H1 (cell line): ENCODE data around the gene C2CD3. TPM values are rescaled to one million over a fixed set of nuclear protein-coding genes. Genes with fewer than 3 reads are reported as not detected.

Experiments used
- CTCF ChIA-PET: fragments of 300-600 bp; sonication (Branson Sonifier 250); formaldehyde crosslinking; loops from one replicate; lab custom pipeline; 2021; ENCODE audit not compliant: partially characterized antibody; lab: Charles Lee
- POLR2A ChIA-PET: fragments of 300-600 bp; sonication (Branson Sonifier 250); formaldehyde crosslinking; loops from one replicate; lab custom pipeline; 2021; ENCODE audit warnings: inconsistent platforms; ENCODE audit not compliant: partially characterized antibody; lab: Charles Lee
- DNase-seq, 2 experiments: peaks; one replicate each; pipeline versions ENCODE4 v3.0.0 to v3.0.0-alpha.2; 2010 to 2022; ENCODE audit warnings: low spot score in 2 of 2, low read depth in 1 of 2, mixed read lengths in 1 of 2
- FAIRE-seq: peaks from 2 replicates; lab custom pipeline; 2011; peaks lifted over from hg19 to GRCh38; lab: Jason Lieb, UNC
- H2AFZ ChIP-seq: 2 replicates; pipeline ENCODE4 v1.8.1; 2012; ENCODE audit warnings: low read length, inconsistent platforms
- H2AK5ac ChIP-seq: 2 replicates; pipeline ENCODE4 v1.6.1; 2013; ENCODE audit warnings: low read depth, low read length
- H2BK120ac ChIP-seq: replicated peaks from 2 replicates; pipeline ENCODE3; 2013; ENCODE audit warnings: low read depth, low read length, inconsistent platforms
- H2BK12ac ChIP-seq: 2 replicates; pipeline ENCODE4 v1.6.1; 2013; ENCODE audit warnings: low read depth, low read length
- H2BK15ac ChIP-seq: 2 replicates; pipeline ENCODE4 v1.6.1; 2013; ENCODE audit warnings: low read length
- H2BK20ac ChIP-seq: 2 replicates; pipeline ENCODE4 v1.6.1; 2013; ENCODE audit warnings: low read length
- H2BK5ac ChIP-seq: 2 replicates; pipeline ENCODE4 v1.6.1; 2013; ENCODE audit warnings: low read depth, low read length
- H3K14ac ChIP-seq: 2 replicates; pipeline ENCODE4 v1.6.1; 2013; ENCODE audit warnings: inconsistent platforms; ENCODE audit not compliant: insufficient read length
- H3K18ac ChIP-seq: 2 replicates; pipeline ENCODE4 v1.6.1; 2013; ENCODE audit warnings: low read length; ENCODE audit errors: extremely low read depth
- H3K23ac ChIP-seq: 2 replicates; pipeline ENCODE4 v1.6.1; 2013; ENCODE audit warnings: inconsistent platforms; ENCODE audit not compliant: insufficient read length
- H3K23me2 ChIP-seq: 2 replicates; pipeline ENCODE4 v1.6.1; 2013; ENCODE audit warnings: low read depth, low read length
- H3K27ac ChIP-seq: 2 replicates; pipeline ENCODE4 v1.6.1; 2011; ENCODE audit warnings: low read depth, low read length, inconsistent platforms
- H3K27me3 ChIP-seq, 4 experiments: replicated peaks in 1 of 4; 1 replicate in 1 of 4; 2 replicates in 3 of 4; pipeline versions ENCODE4 v1.6.1 to v1.8.1; 2011 to 2013; ENCODE audit warnings: low read length in 3 of 4, mild to moderate bottlenecking in 3 of 4, inconsistent platforms in 2 of 4, mixed read lengths in 2 of 4, moderate library complexity in 1 of 4; ENCODE audit not compliant: control insufficient read depth in 3 of 4, insufficient read depth in 3 of 4; ENCODE audit errors: extremely low read depth in 1 of 4
- H3K36me3 ChIP-seq, 4 experiments: 2 replicates each; pipeline versions ENCODE4 v1.6.1 to v1.8.1; 2011 to 2013; ENCODE audit warnings: mild to moderate bottlenecking in 4 of 4, low read length in 3 of 4, moderate library complexity in 2 of 4, control low read depth in 1 of 4, inconsistent platforms in 1 of 4; ENCODE audit not compliant: insufficient read depth in 4 of 4, control insufficient read depth in 2 of 4
- H3K4ac ChIP-seq: replicated peaks from 2 replicates; pipeline ENCODE3; 2013; ENCODE audit warnings: low read length, low read depth, mixed read lengths, inconsistent platforms; ENCODE audit not compliant: insufficient read length
- H3K4me1 ChIP-seq, 4 experiments: replicated peaks in 1 of 4; 1 replicate in 1 of 4; 2 replicates in 3 of 4; pipeline versions ENCODE4 v1.6.1 to v1.8.1; 2011 to 2013; ENCODE audit warnings: low read length in 3 of 4, inconsistent platforms in 2 of 4, mixed read lengths in 1 of 4; ENCODE audit not compliant: insufficient read depth in 4 of 4, control insufficient read depth in 3 of 4
- H3K4me2 ChIP-seq, 2 experiments: 2 replicates each; pipeline versions ENCODE4 v1.6.1 to v1.8.1; 2011 to 2013; ENCODE audit warnings: low read depth in 2 of 2, low read length in 2 of 2, control low read depth in 1 of 2, inconsistent platforms in 1 of 2, mild to moderate bottlenecking in 1 of 2; ENCODE audit not compliant: insufficient read depth in 1 of 2
- H3K4me3 ChIP-seq, 4 experiments: fragments of 200-600, 300-600 bp in 1 of 4; sonication (generic), shearing (Covaris generic), sonication (Bioruptor Twin) in 1 of 4; 2 replicates each; pipeline versions ENCODE4 v1.5.1 to v1.8.1; 2011 to 2016; ENCODE audit warnings: low read length in 4 of 4, low read depth in 3 of 4, control low read depth in 2 of 4, inconsistent platforms in 2 of 4, mild to moderate bottlenecking in 2 of 4, mixed read lengths in 1 of 4, moderate library complexity in 1 of 4; ENCODE audit not compliant: insufficient read depth in 2 of 4; ENCODE audit errors: extremely low read depth in 1 of 4
- H3K56ac ChIP-seq: replicated peaks from 2 replicates; pipeline ENCODE3; 2013; ENCODE audit warnings: low read depth, mild to moderate bottlenecking, mixed read lengths, low read length, inconsistent platforms; ENCODE audit not compliant: insufficient read length
- H3K79me1 ChIP-seq: 2 replicates; pipeline ENCODE4 v1.6.1; 2013; ENCODE audit warnings: low read depth, low read length, control low read depth
- H3K79me2 ChIP-seq, 2 experiments: 2 replicates each; pipeline versions ENCODE4 v1.6.1 to v1.8.1; 2012 to 2013; ENCODE audit warnings: low read length in 2 of 2, mild to moderate bottlenecking in 2 of 2, inconsistent platforms in 1 of 2; ENCODE audit not compliant: insufficient read depth in 2 of 2, control insufficient read depth in 1 of 2
- H3K9ac ChIP-seq, 4 experiments: replicated peaks in 1 of 4; 1 replicate in 1 of 4; 2 replicates in 3 of 4; pipeline versions ENCODE4 v1.6.1 to v1.8.1; 2011 to 2013; ENCODE audit warnings: low read depth in 3 of 4, low read length in 3 of 4, control low read depth in 2 of 4, mild to moderate bottlenecking in 2 of 4, moderate library complexity in 2 of 4, inconsistent platforms in 1 of 4; ENCODE audit errors: extremely low read depth in 1 of 4
- H3K9me3 ChIP-seq, 2 experiments: 2 replicates each; pipeline versions ENCODE4 v1.6.1 to v1.8.1; 2012 to 2013; ENCODE audit warnings: mild to moderate bottlenecking in 2 of 2, moderate library complexity in 2 of 2, control low read depth in 1 of 2, inconsistent platforms in 1 of 2, low read depth in 1 of 2, low read length in 1 of 2, mixed read lengths in 1 of 2; ENCODE audit not compliant: insufficient read depth in 2 of 2
- H4K20me1 ChIP-seq, 2 experiments: replicated peaks in 1 of 2; 2 replicates each; pipeline versions ENCODE3 to v1.8.1; 2011 to 2013; ENCODE audit warnings: inconsistent platforms in 2 of 2, low read length in 2 of 2, mild to moderate bottlenecking in 1 of 2; ENCODE audit not compliant: insufficient read depth in 2 of 2, control insufficient read depth in 1 of 2
- H4K5ac ChIP-seq: 2 replicates; pipeline ENCODE4 v1.6.1; 2013; ENCODE audit warnings: low read length, low read depth, mixed read lengths, inconsistent platforms; ENCODE audit not compliant: insufficient read length
- H4K8ac ChIP-seq: 2 replicates; pipeline ENCODE4 v1.8.0; 2013; ENCODE audit warnings: mild to moderate bottlenecking, moderate library complexity, low read length, inconsistent platforms; ENCODE audit not compliant: insufficient read depth; ENCODE audit errors: extremely low read depth
- H4K91ac ChIP-seq: replicated peaks from 2 replicates; pipeline ENCODE3; 2013; ENCODE audit warnings: low read length, mixed read lengths, inconsistent platforms; ENCODE audit not compliant: insufficient read length
- ATF3 ChIP-seq: IDR thresholded peaks from 2 replicates; pipeline ENCODE4 v1.6.1; 2011; ENCODE audit warnings: low read depth, mild to moderate bottlenecking, low read length; ENCODE audit not compliant: insufficient read depth
- BACH1 ChIP-seq: IDR thresholded peaks from 2 replicates; pipeline ENCODE4 v1.6.1; 2012; ENCODE audit warnings: low read length, improper control_type of control experiment
- CBX5 ChIP-seq: fragments of 300-800, 300-1000 bp; sonication (generic); IDR thresholded peaks from 2 replicates; pipeline ENCODE4 v1.7.1; 2016; ENCODE audit warnings: antibody characterized with exemption, low read length, low read depth
- CHD1 ChIP-seq: IDR thresholded peaks from 2 replicates; pipeline ENCODE4 v1.6.1; 2012; ENCODE audit warnings: low read depth, low read length, improper control_type of control experiment
- CHD2 ChIP-seq: IDR thresholded peaks from 2 replicates; pipeline ENCODE4 v1.6.1; 2012; ENCODE audit warnings: low read length, improper control_type of control experiment
- E2F6 ChIP-seq: IDR thresholded peaks from 2 replicates; pipeline ENCODE4 v1.6.1; 2012; ENCODE audit warnings: inconsistent platforms
- EZH2 ChIP-seq: fragments of 200-600 bp; sonication (generic); IDR thresholded peaks from 2 replicates; pipeline ENCODE4 v1.7.1; 2012; ENCODE audit warnings: low read depth, mild to moderate bottlenecking, moderate library complexity, low read length, inconsistent platforms; ENCODE audit not compliant: severe bottlenecking
- FOSL1 ChIP-seq: IDR thresholded peaks from 2 replicates; pipeline ENCODE4 v1.6.1; 2011; ENCODE audit warnings: mild to moderate bottlenecking, low read depth, low read length, moderate library complexity; ENCODE audit not compliant: insufficient read depth
- KDM4A ChIP-seq: IDR thresholded peaks from one replicate; pipeline ENCODE4 v1.7.1; 2012; ENCODE audit warnings: low read depth, mild to moderate bottlenecking, moderate library complexity, low read length, inconsistent platforms; ENCODE audit not compliant: severe bottlenecking
- NANOG ChIP-seq: IDR thresholded peaks from 2 replicates; pipeline ENCODE4 v1.6.1; 2011; ENCODE audit warnings: low read length, low read depth, mild to moderate bottlenecking, inconsistent platforms; ENCODE audit not compliant: insufficient read depth, poor library complexity, severe bottlenecking
- NRF1 ChIP-seq: IDR thresholded peaks from 2 replicates; pipeline ENCODE4 v1.6.1; 2011; ENCODE audit warnings: mild to moderate bottlenecking, low read depth, low read length, improper control_type of control experiment
- SP1 ChIP-seq: IDR thresholded peaks from 2 replicates; pipeline ENCODE4 v1.6.1; 2011; ENCODE audit warnings: low read depth, low read length
- SUZ12 ChIP-seq: fragments of 200-600 bp; sonication (generic); IDR thresholded peaks from 2 replicates; pipeline ENCODE4 v1.6.1; 2012; ENCODE audit warnings: mild to moderate bottlenecking, inconsistent platforms, low read length, moderate library complexity, mixed read lengths
- YY1 ChIP-seq: IDR thresholded peaks from 2 replicates; pipeline ENCODE4 v1.6.1; 2011; ENCODE audit warnings: low read depth, mild to moderate bottlenecking, low read length
- polyA plus RNA-seq, 7 experiments: library from polyadenylated mRNA; depleted of rRNA in 3 of 7; stranded (reverse) in 5 of 7; unstranded in 2 of 7; fragments of >200 nt in 5 of 7; fragments of 200-250 nt in 2 of 7; gene quantifications; 1 replicate in 5 of 7; 2 replicates in 1 of 7; 4 replicates in 1 of 7; pipeline versions ENCODE4 v1.2.1 to v1.2.3, GENCODE V29; 2011 to 2013; ENCODE audit warnings: missing spikeins in 2 of 7, mixed read lengths in 2 of 7
- total RNA-seq: library from RNA; stranded (reverse); fragmentation: NEBNext Ultra II Directional; extraction: Animal tissue kit (Norgen Biotek cat#: 25700); gene quantifications from 2 replicates; pipeline ENCODE4 v1.2.1, GENCODE V29; 2021
- TF ChIP-seq, protein P1 (sequence below): IDR thresholded peaks from 2 replicates; pipeline ENCODE4 v1.6.1; 2012; ENCODE audit warnings: inconsistent platforms

Gene C2CD3
- total and polyA plus RNA-seq, 2 of the 8 experiments (the other 6 are each of a cell fraction or from before 2014, with no cell fraction given), result 11.0 to 29.1 TPM

DNA sequence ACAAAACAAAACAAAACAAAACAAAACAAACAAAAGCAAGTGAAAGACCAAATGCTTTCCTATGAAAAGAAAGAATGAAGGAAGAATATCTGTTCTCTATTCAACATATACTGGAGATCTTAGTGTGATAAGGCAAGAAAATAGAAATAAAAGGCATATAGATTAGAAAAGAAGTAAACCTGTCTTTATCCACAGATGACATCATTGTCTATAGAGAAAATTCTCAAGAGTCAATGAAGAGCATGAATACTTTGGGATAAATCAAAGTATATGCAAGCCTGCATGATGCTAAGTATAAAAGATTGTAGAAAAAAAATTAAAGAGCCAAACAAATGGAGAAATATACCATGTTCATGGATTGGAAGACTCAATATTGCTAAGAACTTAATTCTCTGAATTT lies 17.6 kb downstream of the C2CD3 start:
- H3K4me3 ChIP-seq, result no peak overlapping the region
- no peak overlapping the region for H3K4me2 ChIP-seq
- no peak overlapping the region for H3K56ac ChIP-seq
- H4K20me1 ChIP-seq, result peaks cover 0 to 2% of the 10 kb centered on the region in 2 experiments
- H2BK12ac ChIP-seq, result no peak overlapping the region
- no peak overlapping the region for H3K27ac ChIP-seq
- H3K79me2 ChIP-seq, result no peaks in the 10 kb centered on the region
- H2AFZ ChIP-seq, result no peak overlapping the region
- H2BK5ac ChIP-seq, result no peak overlapping the region
- H3K18ac ChIP-seq, result no peak overlapping the region
- H3K27me3 ChIP-seq, result no peaks in the 10 kb centered on the region
- no peak overlapping the region for H2AK5ac ChIP-seq
- H2BK15ac ChIP-seq, result no peak overlapping the region
- H3K36me3 ChIP-seq, result no peaks in the 10 kb centered on the region
- H2BK20ac ChIP-seq, result no peak overlapping the region
- ChIA-PET CTCF (no interaction called here), POLR2A (interaction anchor here (0.5 kb wide), 1 partner anchor 722 kb away, joined by 3 read pairs; no protein-coding TSS in a partner anchor)
- no peak overlapping the region for H4K8ac ChIP-seq
- no peaks in the 10 kb centered on the region for H3K23me2 ChIP-seq
- no peak overlapping the region for H2BK120ac ChIP-seq
- H3K4ac ChIP-seq, result no peak overlapping the region
- H4K91ac ChIP-seq, result no peak overlapping the region
- no peak overlapping the region for H3K9ac ChIP-seq
- H4K5ac ChIP-seq, result no peak overlapping the region
- no peak overlapping the region for H3K14ac ChIP-seq
- H3K9me3 ChIP-seq, result no peaks in the 10 kb centered on the region
- no peak for FAIRE-seq
- no peaks in the 10 kb centered on the region for H3K79me1 ChIP-seq
- no peak for DNase-seq
- H3K23ac ChIP-seq, result no peak overlapping the region
- H3K4me1 ChIP-seq, result no peaks in the 10 kb centered on the region
- TF ChIP-seq SUZ12 (no peak), E2F6 (no peak), YY1 (no peak), FOSL1 (no peak), NANOG (no peak), NRF1 (no peak), SP1 (no peak), EZH2 (no peak), ATF3 (no peak), CBX5 (no peak), BACH1 (no peak), KDM4A (no peak), CHD1 (no peak), CHD2 (no peak)
- TF ChIP-seq, protein P1, sequence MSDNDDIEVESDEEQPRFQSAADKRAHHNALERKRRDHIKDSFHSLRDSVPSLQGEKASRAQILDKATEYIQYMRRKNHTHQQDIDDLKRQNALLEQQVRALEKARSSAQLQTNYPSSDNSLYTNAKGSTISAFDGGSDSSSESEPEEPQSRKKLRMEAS, result no peak
